Measurements from ENCODE around the gene PPAT. TPM values are rescaled to one million over a fixed set of nuclear protein-coding genes. Genes with fewer than 3 reads are reported as not detected.

The PPAT gene
- total RNA-seq, 1 donor from 2014 or later = 5.8 TPM

DNA sequence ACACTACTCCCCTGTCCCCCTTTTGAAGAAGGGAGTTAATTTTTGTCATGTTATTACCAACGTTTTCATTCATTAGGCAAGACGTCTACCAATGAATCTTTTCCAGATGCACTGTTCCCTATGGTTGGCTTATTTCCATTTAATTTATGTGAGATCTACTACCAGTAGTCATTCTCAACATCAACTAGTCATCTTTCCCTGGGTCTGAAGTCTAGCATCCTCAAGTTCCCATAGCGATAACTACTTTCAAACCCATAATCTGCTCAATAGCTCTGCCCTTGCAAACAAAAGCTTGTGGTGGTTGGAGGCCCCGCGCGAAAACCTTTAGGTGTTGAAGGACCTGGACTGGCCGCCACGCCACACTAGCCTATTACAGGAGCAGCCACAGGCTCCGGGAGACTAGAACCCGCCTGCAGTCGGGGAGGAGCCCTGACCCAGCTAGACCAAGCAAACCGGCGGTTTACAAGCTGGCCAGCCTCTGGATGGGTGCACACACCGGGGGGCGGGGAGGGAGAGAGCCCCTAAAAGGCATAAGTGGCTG lies 746 bp downstream of the PPAT start:
- peak; percentile 18 for DNase-seq (ENCODE audit: low spot score)

GRCh38 chr4:56433280-56433679 lies 2.1 kb downstream of the PPAT start:
- DNase-seq (ENCODE audit: low spot score) = no peak

DNA sequence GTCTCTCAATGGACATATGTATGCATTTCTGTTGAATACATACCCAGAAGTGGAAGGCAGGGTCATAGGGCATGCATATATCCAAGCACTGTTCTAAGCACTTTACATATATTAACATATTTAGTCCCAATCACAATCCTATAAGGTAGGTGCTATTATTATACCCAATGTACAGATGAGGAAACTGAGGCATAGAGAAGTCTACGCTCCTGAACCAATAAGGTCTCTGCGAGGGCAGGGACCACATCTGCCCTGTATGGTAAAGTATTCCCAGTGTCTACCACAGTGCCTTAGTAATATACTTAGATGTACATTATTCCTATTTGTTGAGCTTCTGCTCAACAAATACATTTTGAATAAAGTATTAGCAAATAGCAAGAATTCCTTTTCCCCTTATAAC lies 5.2 kb downstream of the PPAT start:
- no peak for DNase-seq (ENCODE audit: low spot score)

- no peak for DNase-seq (ENCODE audit: low spot score)
Measured at GRCh38 chr4:56427179-56427578, 8.2 kb downstream of the PPAT start.

- DNase-seq (ENCODE audit: low spot score) = no peak
Measured at GRCh38 chr4:56426273-56426672, 9.1 kb downstream of the PPAT start.

DNA sequence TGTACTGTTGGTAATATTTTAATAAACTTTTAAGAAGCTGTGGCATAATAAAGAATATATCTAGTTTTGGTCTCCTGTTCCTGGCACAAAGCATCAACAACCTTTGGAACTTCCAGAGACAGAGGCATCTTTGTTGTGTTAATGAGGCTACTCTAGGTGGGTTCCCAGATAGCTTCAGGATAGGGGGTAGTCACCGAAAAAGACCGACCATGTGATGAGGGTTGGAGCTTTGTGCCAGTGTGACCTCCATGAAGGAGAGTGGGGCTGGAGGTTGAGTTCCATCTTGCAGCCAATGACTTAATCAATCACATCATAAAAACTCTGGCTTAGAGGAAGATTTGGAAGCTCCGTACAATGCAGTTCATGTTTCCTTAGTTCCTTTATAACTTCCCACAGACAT lies 9.9 kb downstream of the PPAT start:
- DNase-seq (ENCODE audit: low spot score) = no peak

DNA sequence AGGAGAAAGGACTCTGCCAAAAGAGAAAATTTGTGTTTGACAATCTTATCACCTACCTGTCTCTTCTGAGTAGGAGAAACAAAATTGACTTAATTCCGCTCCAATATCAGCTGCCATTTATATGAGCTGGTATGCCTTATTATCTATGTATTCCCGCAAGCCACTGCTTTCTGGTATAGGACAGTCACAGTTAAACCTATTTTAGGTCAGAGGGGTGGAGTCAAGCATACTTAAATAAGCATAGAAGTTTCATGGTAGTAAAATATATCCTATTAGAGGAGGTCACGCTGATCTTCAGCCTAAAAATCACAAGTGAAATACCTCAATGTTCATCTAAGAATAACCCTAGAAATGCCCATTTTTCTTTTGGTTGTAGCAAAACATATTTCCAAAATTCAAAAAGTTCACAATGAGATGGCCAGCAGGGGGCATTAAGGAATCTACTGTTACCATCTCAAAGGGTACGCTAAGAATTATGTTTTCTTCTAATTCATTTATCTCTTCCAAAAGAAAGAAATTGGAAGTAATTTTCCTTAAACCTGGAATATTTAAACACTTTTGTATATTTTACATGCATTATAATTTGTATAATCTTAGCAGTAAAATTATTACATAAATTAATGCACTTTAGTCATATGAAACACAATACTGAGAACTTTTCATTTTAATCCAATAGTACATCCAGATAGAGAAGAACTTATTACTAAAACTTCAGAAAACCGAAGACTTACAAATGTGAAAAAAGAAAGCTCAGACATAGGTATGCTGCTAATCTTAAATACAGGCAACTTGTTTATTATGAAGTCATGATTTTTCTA lies 10.5 kb downstream of the PPAT start:
- DNase-seq (ENCODE audit: low spot score) = peak; percentile 45

GRCh38 chr4:56424176-56424575 lies 11.2 kb downstream of the PPAT start:
- DNase-seq (ENCODE audit: low spot score) = no peak

GRCh38 chr4:56417396-56417795 lies 18.0 kb downstream of the PPAT start:
- no peak for DNase-seq (ENCODE audit: low spot score)

GRCh38 chr4:56416349-56416748 lies 19.1 kb downstream of the PPAT start:
- no peak for DNase-seq (ENCODE audit: low spot score)

- no peak for DNase-seq (ENCODE audit: low spot score)
Measured at GRCh38 chr4:56414135-56414670, 21.2 kb downstream of the PPAT start.

DNA sequence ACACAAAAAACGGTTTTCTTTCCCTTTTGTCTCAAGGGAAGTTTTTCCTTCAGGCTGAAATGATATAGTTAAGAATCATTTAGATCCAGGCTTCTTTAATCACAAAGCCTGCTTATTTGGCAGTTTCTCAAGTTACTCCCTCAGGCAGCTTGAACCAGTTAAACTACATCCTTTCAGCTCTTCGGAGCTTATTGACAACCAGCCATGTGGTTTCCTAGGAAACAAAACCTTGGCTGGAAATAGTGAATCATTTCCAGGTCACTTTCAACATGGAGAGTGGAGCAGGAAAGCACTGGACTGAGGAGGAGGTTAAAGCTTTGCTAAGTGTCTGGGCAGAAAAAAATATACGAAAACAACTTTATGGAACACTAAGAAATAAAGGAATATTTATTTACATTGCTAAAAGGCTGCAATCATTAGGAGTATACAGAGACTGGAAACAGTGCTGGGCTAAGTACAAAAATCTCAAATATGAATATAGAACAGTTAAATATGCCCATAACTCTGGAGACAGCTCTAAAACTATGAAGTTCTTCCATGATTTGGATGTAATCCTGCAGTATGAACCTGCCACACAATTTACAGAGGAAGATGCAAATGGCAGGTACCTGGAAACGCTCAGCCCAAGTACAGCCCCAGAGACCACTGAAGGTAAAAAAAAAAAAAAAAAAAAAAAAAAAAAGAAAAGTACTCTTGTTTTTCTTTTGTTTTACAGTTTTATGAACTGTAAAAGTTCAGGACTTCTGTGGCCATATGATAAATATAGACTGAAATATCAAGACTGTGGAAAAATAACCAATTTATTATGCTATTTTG lies 25.0 kb downstream of the PPAT start:
- peak; percentile 84 for DNase-seq (ENCODE audit: low spot score)

DNA sequence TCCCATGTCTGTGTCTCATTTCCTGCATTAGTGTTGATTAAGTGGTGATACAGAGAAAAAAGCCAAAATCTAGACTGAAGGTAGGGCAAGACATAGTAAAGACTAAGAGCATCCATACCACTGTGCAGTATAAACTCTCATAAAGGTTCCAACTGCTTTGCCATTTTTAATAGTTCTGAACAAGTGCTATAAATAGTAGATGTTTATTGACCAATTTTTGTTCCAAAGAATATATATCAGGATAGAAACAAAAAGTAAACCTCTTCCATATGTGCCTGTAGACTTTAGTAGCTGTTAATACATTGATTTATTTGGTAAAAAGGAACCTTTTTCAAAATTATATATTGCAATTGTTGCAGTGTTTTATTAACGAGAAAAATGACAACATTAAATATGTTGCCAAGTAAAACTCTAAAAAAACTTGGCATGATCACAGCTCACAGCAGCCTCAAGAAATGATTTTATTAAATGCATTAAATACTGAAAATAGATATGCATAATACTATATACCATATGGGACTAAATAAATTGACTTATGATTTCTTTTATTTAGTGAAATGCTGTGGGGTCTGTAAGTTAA lies 25.8 kb downstream of the PPAT start:
- DNase-seq (ENCODE audit: low spot score) = no peak

DNA sequence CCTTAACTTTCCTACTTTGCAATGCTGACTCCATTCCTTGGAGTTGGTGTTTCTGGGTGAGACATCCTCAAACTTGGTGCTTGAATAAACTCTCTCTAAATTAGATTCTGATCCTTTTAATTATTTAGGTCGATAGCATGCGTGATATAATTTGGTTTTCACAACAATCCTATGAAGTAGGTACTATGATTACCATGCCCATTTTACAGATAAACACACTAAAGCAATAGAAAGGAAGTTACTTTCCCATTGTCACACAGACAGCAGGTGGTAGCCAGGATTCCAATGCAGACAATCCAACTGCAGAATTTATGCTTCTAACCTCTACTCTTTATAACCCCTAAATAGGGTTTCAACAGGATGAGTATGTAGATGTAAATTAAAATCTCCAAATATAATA lies 26.4 kb downstream of the PPAT start:
- DNase-seq (ENCODE audit: low spot score) = no peak

DNA sequence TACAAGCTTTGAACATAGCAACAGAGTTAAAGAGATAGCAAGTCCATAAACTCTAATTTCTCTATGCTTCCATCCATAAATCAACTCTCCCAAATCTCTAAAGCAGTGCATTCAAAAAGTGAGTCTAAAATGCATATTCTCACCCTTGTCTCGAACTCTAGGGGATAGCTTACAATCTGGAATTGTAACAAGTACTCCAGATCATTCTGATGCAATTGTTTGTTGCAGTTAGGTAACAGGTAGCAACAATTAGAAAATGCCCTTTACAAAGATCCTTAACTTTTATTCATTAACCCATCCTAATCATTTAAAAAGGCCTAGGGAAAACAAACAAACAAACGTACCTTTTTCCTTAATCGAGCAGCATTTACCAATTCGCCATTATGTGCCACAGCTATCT lies 29.3 kb downstream of the PPAT start:
- DNase-seq (ENCODE audit: low spot score) = no peak

GRCh38 chr4:56405016-56405415 lies 30.4 kb downstream of the PPAT start:
- DNase-seq (ENCODE audit: low spot score) = no peak

GRCh38 chr4:56400560-56400959 lies 34.9 kb downstream of the PPAT start:
- no peak for DNase-seq (ENCODE audit: low spot score)

DNA sequence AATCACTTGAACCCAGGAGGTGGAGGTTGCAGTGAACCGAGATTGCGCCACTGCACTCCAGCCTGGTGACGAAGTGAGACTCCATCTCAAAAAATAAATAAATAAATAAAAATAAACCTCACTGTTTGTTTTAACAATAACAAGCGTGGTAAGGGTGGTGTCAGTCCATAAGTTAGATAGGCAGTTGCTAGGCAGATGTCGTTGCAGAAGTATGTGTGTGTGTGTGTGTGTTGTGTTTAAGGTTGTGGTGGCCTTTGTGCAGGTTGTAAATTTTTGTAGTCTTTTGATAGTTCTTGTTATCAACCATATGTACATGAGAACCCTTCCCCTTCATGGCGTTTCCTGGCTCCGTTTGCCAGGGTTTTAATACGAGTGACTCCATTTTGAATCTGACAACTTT lies 44.1 kb downstream of the PPAT start:
- DNase-seq (ENCODE audit: low spot score) = no peak

DNA sequence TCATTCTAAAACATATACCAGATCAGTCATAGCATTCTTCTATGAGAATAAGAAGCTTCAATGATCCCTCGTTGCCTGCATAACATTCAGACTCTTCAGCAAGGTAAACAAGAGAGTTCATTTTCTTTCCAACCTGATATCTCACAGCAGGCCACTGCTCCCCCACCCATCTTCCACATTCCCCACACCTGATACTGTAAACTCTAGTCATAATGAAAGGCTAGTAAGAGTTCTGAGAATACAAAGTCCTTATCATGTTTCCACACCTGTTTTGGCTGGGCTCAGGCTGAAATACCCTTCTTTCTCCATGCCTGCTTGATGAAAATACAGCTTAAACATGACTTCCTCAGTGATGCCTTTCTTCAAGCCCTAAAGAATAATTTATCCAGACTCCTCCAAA lies 45.9 kb downstream of the PPAT start:
- no peak for DNase-seq (ENCODE audit: low spot score)

- no peak for DNase-seq (ENCODE audit: low spot score)
Measured at GRCh38 chr4:56388306-56388705, 47.1 kb downstream of the PPAT start.

- peak; percentile 96 for DNase-seq (ENCODE audit: low spot score)
Measured at GRCh38 chr4:56387023-56388001, 48.1 kb downstream of the PPAT start, which contains the start of gene AASDH. Gene AASDH (minus strand): TSS chr4:56387491. CDS start chr4:56384299, 3,192 bp downstream.
